Muscle of leg (tissue), 11 donors: ENCODE data around the gene PARD3. TPM values are rescaled to one million over a fixed set of nuclear protein-coding genes. Genes with fewer than 3 reads are reported as not detected.
A peak's percentile ranks its signal among the peaks of the same experiment; 100 is the strongest.

ENCODE experiments used
- DNase-seq: peaks from one replicate; pipeline ENCODE4 v3.0.0; 2013
- H3K27ac ChIP-seq: one replicate; pipeline ENCODE4 v1.5.1; 2013; ENCODE audit warnings: mild to moderate bottlenecking, low read length, control low read depth
- H3K27me3 ChIP-seq: one replicate; pipeline ENCODE4 v1.6.1; 2013; ENCODE audit warnings: low read length; ENCODE audit not compliant: control insufficient read depth, insufficient read depth
- H3K36me3 ChIP-seq: one replicate; pipeline ENCODE4 v1.6.1; 2013; ENCODE audit warnings: low read length; ENCODE audit not compliant: control insufficient read depth, insufficient read depth
- H3K4me1 ChIP-seq: one replicate; pipeline ENCODE4 v1.6.1; 2013; ENCODE audit warnings: low read length; ENCODE audit not compliant: control insufficient read depth, insufficient read depth
- H3K4me3 ChIP-seq: one replicate; pipeline ENCODE4 v1.5.1; 2013; ENCODE audit warnings: low read length, control low read depth
- H3K9me3 ChIP-seq: replicated peaks from 2 replicates; pipeline ENCODE4 v1.6.1; 2013; ENCODE audit warnings: low read depth, low read length; ENCODE audit not compliant: control insufficient read depth
- WGBS: methylation state at CpG from one replicate; pipeline ENCODE4 v1.1.5; 2013; ENCODE audit warnings: missing lambda C conversion rate; ENCODE audit not compliant: insufficient coverage; 5-methylcytosine and 5-hydroxymethylcytosine counted together
- polyA plus RNA-seq, 8 donors: library from polyadenylated mRNA; unstranded; fragments of 120-200 nt; gene quantifications; one replicate each; pipeline versions ENCODE4 v1.2.1 to v1.2.3, GENCODE V29; 2013; ENCODE audit warnings: inconsistent platforms in 1 of 8, low replicate concordance in 1 of 8; ENCODE audit not compliant: insufficient read length in 8 of 8, insufficient read depth in 1 of 8
- total RNA-seq: library from RNA; stranded (reverse); fragments of 120-200 nt; gene quantifications from one replicate; pipeline ENCODE4 v1.2.4, GENCODE V29; 2013

PARD3 gene
- total and polyA plus RNA-seq, 9 donors = 32.4 to 59.0 (median 41.9) TPM

GRCh38 chr10:34420795-34421194, 394.3 kb downstream of the PARD3 start:
- Histone ChIP-seq H3K4me1 (peaks cover 3% of the 10 kb centered on the region), H3K27me3 (no peaks in the 10 kb centered on the region), H3K4me3 (no peak overlapping the region), H3K27ac (no peak overlapping the region), H3K9me3 (no peaks in the 10 kb centered on the region), H3K36me3 (no peaks in the 10 kb centered on the region)
- 0% methylated on average over 1 of the region's 1 CpG for WGBS
- DNase-seq = peak; percentile 25

GRCh38 chr10:34420273-34420672, 394.8 kb downstream of the PARD3 start:
- no peaks in the 10 kb centered on the region for H3K27me3 ChIP-seq
- H3K4me3 ChIP-seq = no peak overlapping the region
- WGBS = no CpG with 5 or more reads among the region's 3 CpGs
- peaks cover 3% of the 10 kb centered on the region for H3K4me1 ChIP-seq
- DNase-seq = no peak
- H3K27ac ChIP-seq = no peak overlapping the region
- H3K9me3 ChIP-seq = no peaks in the 10 kb centered on the region
- no peaks in the 10 kb centered on the region for H3K36me3 ChIP-seq

GRCh38 chr10:34415039-34415438, 400.1 kb downstream of the PARD3 start:
- H3K36me3 ChIP-seq = no peaks in the 10 kb centered on the region
- DNase-seq = no peak
- H3K9me3 ChIP-seq = no peaks in the 10 kb centered on the region
- no CpG with 5 or more reads among the region's 4 CpGs for WGBS
- H3K27ac ChIP-seq = no peak overlapping the region
- no peaks in the 10 kb centered on the region for H3K27me3 ChIP-seq
- H3K4me1 ChIP-seq = no peaks in the 10 kb centered on the region
- no peak overlapping the region for H3K4me3 ChIP-seq

GRCh38 chr10:34413756-34414587, 401.1 kb downstream of the PARD3 start:
- Histone ChIP-seq H3K9me3 (no peaks in the 10 kb centered on the region), H3K27me3 (no peaks in the 10 kb centered on the region), H3K4me1 (no peaks in the 10 kb centered on the region), H3K36me3 (no peaks in the 10 kb centered on the region), H3K27ac (no peak overlapping the region), H3K4me3 (no peak overlapping the region)
- 92% methylated on average over 2 of the region's 11 CpGs for WGBS
- no peak for DNase-seq

GRCh38 chr10:34413214-34413613, 401.9 kb downstream of the PARD3 start:
- Histone ChIP-seq H3K36me3 (no peaks in the 10 kb centered on the region), H3K4me1 (no peaks in the 10 kb centered on the region), H3K27ac (no peak overlapping the region), H3K9me3 (no peaks in the 10 kb centered on the region), H3K4me3 (no peak overlapping the region), H3K27me3 (no peaks in the 10 kb centered on the region)
- 93% methylated on average over 2 of the region's 3 CpGs for WGBS
- no peak for DNase-seq

GRCh38 chr10:34408956-34409355, 406.1 kb downstream of the PARD3 start:
- H3K36me3 ChIP-seq = no peaks in the 10 kb centered on the region
- H3K4me3 ChIP-seq = no peak overlapping the region
- WGBS = no CpG with 5 or more reads among the region's 3 CpGs
- H3K27me3 ChIP-seq = no peaks in the 10 kb centered on the region
- peak; percentile 40 for DNase-seq
- peaks cover 6% of the 10 kb centered on the region for H3K4me1 ChIP-seq
- no peak overlapping the region for H3K27ac ChIP-seq
- H3K9me3 ChIP-seq = no peaks in the 10 kb centered on the region

- no CpG with 5 or more reads among the region's 2 CpGs for WGBS
- no peaks in the 10 kb centered on the region for H3K27me3 ChIP-seq
- peak; percentile 82 for DNase-seq
- no peaks in the 10 kb centered on the region for H3K36me3 ChIP-seq
- no peak overlapping the region for H3K27ac ChIP-seq
- H3K4me3 ChIP-seq = no peak overlapping the region
- peaks cover 6% of the 10 kb centered on the region for H3K4me1 ChIP-seq
- no peaks in the 10 kb centered on the region for H3K9me3 ChIP-seq
Observed at GRCh38 chr10:34408381-34408780, 406.7 kb downstream of the PARD3 start.

GRCh38 chr10:34407324-34407805, 407.7 kb downstream of the PARD3 start:
- no peaks in the 10 kb centered on the region for H3K36me3 ChIP-seq
- peaks cover 6% of the 10 kb centered on the region for H3K4me1 ChIP-seq
- H3K9me3 ChIP-seq = no peaks in the 10 kb centered on the region
- peak; percentile 51 for DNase-seq
- 21% methylated on average over 2 of the region's 7 CpGs for WGBS
- no peak overlapping the region for H3K4me3 ChIP-seq
- no peak overlapping the region for H3K27ac ChIP-seq
- H3K27me3 ChIP-seq = no peaks in the 10 kb centered on the region

- peaks cover 6% of the 10 kb centered on the region for H3K4me1 ChIP-seq
- WGBS = 40% methylated on average over 1 of the region's 4 CpGs
Observed at GRCh38 chr10:34406463-34407323, 408.4 kb downstream of the PARD3 start.

More at GRCh38 chr10:34406463-34407323, 408.4 kb downstream of the PARD3 start:
- DNase-seq = no peak
- Histone ChIP-seq H3K27ac (no peak overlapping the region), H3K9me3 (no peaks in the 10 kb centered on the region), H3K27me3 (no peaks in the 10 kb centered on the region), H3K36me3 (no peaks in the 10 kb centered on the region), H3K4me3 (no peak overlapping the region)
